GM12878 (cell line): ENCODE results near the gene PCBD2. TPM values are rescaled to one million over a fixed set of nuclear protein-coding genes. Genes with fewer than 3 reads are reported as not detected.

Experiments
- ATAC-seq: fragments of 200-7000 bp; cut with Tn5 transposase; 3 replicates; pipeline ENCODE4 v1.9.1; 2020; ENCODE audit warnings: mild to moderate bottlenecking, moderate library complexity
- BruUV-seq: library from RNA; stranded (reverse); fragments of 400-500 nt; replicated peaks from 2 replicates; lab custom pipeline; 2021; lab: Mats Ljungman, UMichigan
- CTCF ChIA-PET: fragments of 300-600 bp; sonication (Branson Sonifier 250); formaldehyde crosslinking; extraction: SDS; loops from one replicate; lab custom pipeline; 2021; ENCODE audit warnings: inconsistent platforms; lab: Yijun Ruan, JAX
- POLR2A ChIA-PET: fragments of 350-600 bp; formaldehyde crosslinking; extraction: SDS; loops from one replicate; lab custom pipeline; 2021; ENCODE audit warnings: inconsistent platforms; lab: Charles Lee
- RAD21 ChIA-PET: fragments of 300-600 bp; sonication (Branson Sonifier 250); formaldehyde crosslinking; loops from one replicate; lab custom pipeline; 2023; ENCODE audit warnings: antibody characterized with exemption; ENCODE audit not compliant: unreplicated experiment; lab: Charles Lee
- SMC1A ChIA-PET: fragments of 300-600 bp; sonication (Branson Sonifier 250); formaldehyde crosslinking; loops from one replicate; lab custom pipeline; 2023; ENCODE audit not compliant: unreplicated experiment, uncharacterized antibody; lab: Charles Lee
- DNase-seq: peaks from one replicate; pipeline ENCODE4 v3.0.0-alpha.2; 2011; ENCODE audit warnings: low read depth, low spot score
- FAIRE-seq: peaks from 3 replicates; lab custom pipeline; 2011; peaks lifted over from hg19 to GRCh38; lab: Jason Lieb, UNC
- H2AFZ ChIP-seq: 2 replicates; pipeline ENCODE4 v1.6.0; 2011; ENCODE audit warnings: low read depth, low read length, control low read depth; ENCODE audit not compliant: control insufficient read depth
- H3K27ac ChIP-seq: 2 replicates; pipeline ENCODE4 v1.5.1; 2011; ENCODE audit warnings: control low read depth; ENCODE audit not compliant: control insufficient read depth, insufficient read depth
- H3K27me3 ChIP-seq, 2 experiments: replicated peaks in 1 of 2; 2 replicates each; pipeline versions ENCODE4 v1.6.0 to v1.6.1; 2011; ENCODE audit warnings: low read length in 1 of 2; ENCODE audit not compliant: control insufficient read depth in 2 of 2, insufficient read depth in 2 of 2
- H3K36me3 ChIP-seq, 2 experiments: 2 replicates each; pipeline ENCODE4 v1.5.1; 2011; ENCODE audit warnings: low read length in 1 of 2; ENCODE audit not compliant: control insufficient read depth in 2 of 2, insufficient read depth in 2 of 2
- H3K4me1 ChIP-seq: 2 replicates; pipeline ENCODE4 v1.6.1; 2011; ENCODE audit warnings: mild to moderate bottlenecking, low read length, moderate library complexity, mixed read lengths; ENCODE audit not compliant: control insufficient read depth, insufficient read depth
- H3K4me2 ChIP-seq: 2 replicates; pipeline ENCODE4 v1.6.0; 2011; ENCODE audit warnings: control low read depth; ENCODE audit not compliant: control insufficient read depth, insufficient read depth
- H3K4me3 ChIP-seq: fragments of 200-600 bp; sonication (generic); 2 replicates; pipeline ENCODE4 v1.5.1; 2016
- H3K79me2 ChIP-seq: 2 replicates; pipeline ENCODE4 v1.6.0; 2011; ENCODE audit warnings: low read length; ENCODE audit not compliant: control insufficient read depth, insufficient read depth
- H3K9ac ChIP-seq: 2 replicates; pipeline ENCODE4 v1.8.0; 2011; ENCODE audit warnings: low read length, control low read depth, mixed read lengths; ENCODE audit not compliant: control insufficient read depth, insufficient read depth
- H3K9me3 ChIP-seq: replicated peaks from 3 replicates; pipeline ENCODE4 v1.5.1; 2011; ENCODE audit warnings: mild to moderate bottlenecking, low read length; ENCODE audit not compliant: control insufficient read depth, insufficient read depth
- H4K20me1 ChIP-seq: 2 replicates; pipeline ENCODE4 v1.6.0; 2011; ENCODE audit not compliant: control insufficient read depth, insufficient read depth
- BCL11A ChIP-seq: IDR thresholded peaks from 2 replicates; pipeline ENCODE4 v1.6.1; 2011; ENCODE audit warnings: low read depth, low read length
- FOXM1 ChIP-seq: IDR thresholded peaks from 2 replicates; pipeline ENCODE4 v1.6.1; 2012; ENCODE audit warnings: low read depth, mild to moderate bottlenecking, inconsistent platforms, low read length, moderate library complexity
- MTA3 ChIP-seq: IDR thresholded peaks from 2 replicates; pipeline ENCODE4 v1.6.1; 2012; ENCODE audit warnings: low read length, inconsistent platforms, borderline replicate concordance
- PAX8 ChIP-seq: fragments of 450-650 bp; IDR thresholded peaks from 2 replicates; pipeline ENCODE4 v1.6.1; 2017; ENCODE audit warnings: mild to moderate bottlenecking, moderate library complexity
- SMAD5 ChIP-seq: IDR thresholded peaks from 2 replicates; pipeline ENCODE4 v1.6.1; 2016; ENCODE audit warnings: antibody characterized with exemption, low read depth
- YBX1 ChIP-seq: fragments of 450-650 bp; IDR thresholded peaks from 2 replicates; pipeline ENCODE4 v1.6.1; 2016; ENCODE audit warnings: antibody characterized with exemption
- WGBS: methylation state at CpG from one replicate; pipeline ENCODE4 v1.1.6; 2016; ENCODE audit warnings: low lambda C conversion rate; ENCODE audit not compliant: insufficient replicate concordance, insufficient coverage; ENCODE audit errors: missing lambda C conversion rate; 5-methylcytosine and 5-hydroxymethylcytosine counted together
- in situ Hi-C: fragments of 300-500 bp; cut with MboI; formaldehyde crosslinking; loops from 9 replicates; pipeline ENCODE4 v1.14.3; 2018; ENCODE audit warnings: mixed read lengths
- intact Hi-C: fragments of 100-400 bp; cut with micrococcal nuclease; formaldehyde crosslinking; loops from one replicate; pipeline ENCODE4 v1.14.2; 2022; ENCODE audit not compliant: unreplicated experiment
- polyA plus RNA-seq, 11 experiments: library from polyadenylated mRNA; depleted of rRNA in 4 of 11; unstranded in 6 of 11; stranded (reverse) in 5 of 11; fragments of >200 nt; fragmentation: Nextera tagmentation in 4 of 11; fragmentation: Illumina TruSeq in 1 of 11; extraction: Ambion mirVana in 4 of 11; extraction: Trizol in 1 of 11; gene quantifications; 1 replicate in 1 of 11; 2 replicates in 10 of 11; pipeline versions ENCODE4 v1.2.1 to v1.2.3, GENCODE V29; 2011 to 2016; ENCODE audit warnings: inconsistent platforms in 2 of 11, missing spikeins in 2 of 11, low read depth in 1 of 11
- total RNA-seq, 4 experiments: library from RNA; depleted of rRNA in 3 of 4; stranded (reverse); fragments of >200 nt in 3 of 4; fragmentation: Illumina TruSeq in 1 of 4; extraction: Trizol in 1 of 4; gene quantifications; 2 replicates each; pipeline versions ENCODE4 v1.2.1 to v1.2.3, GENCODE V29; 2013 to 2021

Gene PCBD2
- total and polyA plus RNA-seq, 10 of the 15 experiments (the other 5 are each of a cell fraction or from before 2014, with no cell fraction given), result 5.4 to 13.6 (median 6.7) TPM

- WGBS, result 4% methylated on average over 3 of the region's 3 CpGs
- Histone ChIP-seq H2AFZ (no peak overlapping the region), H4K20me1 (no peaks in the 10 kb centered on the region), H3K36me3 (no peaks in the 10 kb centered on the region)
- TF ChIP-seq MTA3, result no peak
- TF ChIP-seq YBX1, result no peak
- TF ChIP-seq, all 136 proteins: peak for 0
- ChIA-PET RAD21 (no interaction called here), CTCF (no interaction called here), SMC1A (no interaction called here), POLR2A (no interaction called here)
- Histone ChIP-seq H3K4me3 (no peak overlapping the region), H3K4me2 (no peak overlapping the region), H3K27me3 (no peaks in the 10 kb centered on the region), H3K9ac (no peak overlapping the region), H3K4me1 (no peaks in the 10 kb centered on the region), H3K27ac (no peak overlapping the region), H3K9me3 (no peaks in the 10 kb centered on the region), H3K79me2 (no peaks in the 10 kb centered on the region)
- FAIRE-seq, result no peak
- BruUV-seq, result no TSS peak
- intact Hi-C loops, result no loop called here
- in situ Hi-C loops, result no loop called here
- ATAC-seq, result no peak
- no peak for DNase-seq
Observed at GRCh38 chr5:135004376-135004775, 99.4 kb downstream of the PCBD2 start.

GRCh38 chr5:135005076-135005475, 100.1 kb downstream of the PCBD2 start:
- RAD21 ChIA-PET, result no interaction called here
- TF ChIP-seq SMAD5 (no peak), BCL11A (no peak), FOXM1 (no peak), PAX8 (no peak)
- TF ChIP-seq, all 136 proteins: peak for 0
- SMC1A ChIA-PET, result no interaction called here
- Histone ChIP-seq H4K20me1 (no peaks in the 10 kb centered on the region), H3K4me2 (no peak overlapping the region), H3K4me1 (no peaks in the 10 kb centered on the region), H3K4me3 (no peak overlapping the region), H3K9ac (no peak overlapping the region), H3K36me3 (no peaks in the 10 kb centered on the region), H3K27me3 (no peaks in the 10 kb centered on the region), H3K79me2 (no peaks in the 10 kb centered on the region), H3K27ac (no peak overlapping the region), H3K9me3 (no peaks in the 10 kb centered on the region), H2AFZ (no peak overlapping the region)
- 36% methylated on average over 3 of the region's 3 CpGs for WGBS
- intact Hi-C loops, result no loop called here
- POLR2A ChIA-PET, result no interaction called here
- no peak for ATAC-seq
- no peak for FAIRE-seq
- DNase-seq, result no peak
- CTCF ChIA-PET, result interaction anchor here (0.9 kb wide), 1 partner anchor 21 kb away, joined by 3 read pairs; no protein-coding TSS in a partner anchor
- no TSS peak for BruUV-seq
- in situ Hi-C loops, result no loop called here
